Measurements from ENCODE around the gene PRDM16. TPM values are rescaled to one million over a fixed set of nuclear protein-coding genes. Genes with fewer than 3 reads are reported as not detected.
A peak's percentile ranks its signal among the peaks of the same experiment; 100 is the strongest.

PRDM16 gene
- total and polyA plus RNA-seq, 2 of the 13 experiments (the other 11 are each of a cell fraction or from before 2014, with no cell fraction given) = 0.15 to 0.81 TPM

- TF ChIP-seq NPAS2 (CRISPR knock-in tag; IDR thresholded peaks at IDR 0.05; ENCODE audit: borderline replicate concordance) (no peak), KDM1A (CRISPR knock-in tag; IDR thresholded peaks at IDR 0.05) (peak; percentile 93; the same call in 1 of the 2 replicates), ZNF737 (CRISPR knock-in tag; IDR thresholded peaks at IDR 0.05; ENCODE audit: borderline replicate concordance) (peak; percentile 87; the same call in 1 of the 2 replicates), ATF6 (CRISPR knock-in tag; conservative IDR thresholded peaks at IDR 0.05) (peak; percentile 94), TFDP2 (CRISPR knock-in tag; IDR thresholded peaks at IDR 0.05) (peak; percentile 74), SP140L (CRISPR knock-in tag; IDR thresholded peaks at IDR 0.05; ENCODE audit: borderline replicate concordance) (no peak), HOXA5 (CRISPR knock-in tag; IDR thresholded peaks at IDR 0.05) (peak; percentile 62; the same call in 1 of the 2 replicates), ZBTB7B (CRISPR knock-in tag; IDR thresholded peaks at IDR 0.05) (peak; percentile 96), ZNF205 (CRISPR knock-in tag; IDR thresholded peaks at IDR 0.05) (peak; percentile 91), ZNF17 (CRISPR knock-in tag; IDR thresholded peaks at IDR 0.05) (no peak; the same call in 1 of the 2 replicates), MED1 (CRISPR knock-in tag; IDR thresholded peaks at IDR 0.05) (peak; percentile 99), KLF9 (CRISPR knock-in tag; IDR thresholded peaks at IDR 0.05; ENCODE audit: low read depth) (no peak), ZNF749 (CRISPR knock-in tag; IDR thresholded peaks at IDR 0.05; ENCODE audit: borderline replicate concordance) (no peak; the same call in 1 of the 2 replicates), DMAP1 (CRISPR knock-in tag; IDR thresholded peaks at IDR 0.05) (peak; percentile 89), MAX (IDR thresholded peaks at IDR 0.05) (no peak), ZNF691 (CRISPR knock-in tag; IDR thresholded peaks at IDR 0.05; ENCODE audit: borderline replicate concordance, low read depth) (peak; percentile 94), ZNF496 (CRISPR knock-in tag; IDR thresholded peaks at IDR 0.05; ENCODE audit: insufficient replicate concordance) (no peak), RBM22 (optimal IDR thresholded peaks at IDR 0.05; ENCODE audit: low read length) (no peak), ZFP82 (CRISPR knock-in tag; IDR thresholded peaks at IDR 0.05; ENCODE audit: borderline replicate concordance) (peak; percentile 38; the same call in 1 of the 2 replicates), FOSL1 (CRISPR knock-in tag; IDR thresholded peaks at IDR 0.05; ENCODE audit: borderline replicate concordance) (peak; percentile 98), BHLHE40 (IDR thresholded peaks at IDR 0.05; ENCODE audit: low read length) (peak; percentile 66), ZBTB2 (CRISPR knock-in tag; IDR thresholded peaks at IDR 0.05; ENCODE audit: low read depth) (no peak), KMT2B (CRISPR knock-in tag; IDR thresholded peaks at IDR 0.05) (0 out of 2 replicates have a peak, but pooled peaks have one; percentile 39), MEIS1 (CRISPR knock-in tag; IDR thresholded peaks at IDR 0.05; ENCODE audit: borderline replicate concordance) (peak; percentile 96; the same call in 1 of the 2 replicates), ERF (CRISPR knock-in tag; IDR thresholded peaks at IDR 0.05) (peak; percentile 98)
Measured at GRCh38 chr1:3320246-3321152, 251.5 kb downstream of the PRDM16 start (continued).
